ENCODE measurements around the gene SKAP1. TPM values are rescaled to one million over a fixed set of nuclear protein-coding genes. Genes with fewer than 3 reads are reported as not detected.

The SKAP1 gene
- total RNA-seq, 1 donor from 2014 or later: not detected

- DNase-seq (ENCODE audit: low read depth) (no peak), FAIRE-seq (no peak)
- H3K4me3 ChIP-seq (ENCODE audit: low read depth, low read length): no peak overlapping the region
- peaks cover 5% of the 10 kb centered on the region for H3K27me3 ChIP-seq (ENCODE audit: control insufficient read depth, insufficient read depth, low read length)
- no peaks in the 10 kb centered on the region for H3K36me3 ChIP-seq (ENCODE audit: control insufficient read depth, insufficient read depth, low read length)
- TF ChIP-seq CTCF (IDR thresholded peaks at IDR 0.05; ENCODE audit: insufficient read depth, low read length, severe bottlenecking): no peak
Measured at GRCh38 chr17:48285614-48286013, 144.4 kb downstream of the SKAP1 start.

- Histone ChIP-seq H3K4me3 (ENCODE audit: low read depth, low read length) (no peak overlapping the region), H3K36me3 (ENCODE audit: control insufficient read depth, insufficient read depth, low read length) (no peaks in the 10 kb centered on the region), H3K27me3 (ENCODE audit: control insufficient read depth, insufficient read depth, low read length) (peaks cover 5% of the 10 kb centered on the region)
- DNase-seq (ENCODE audit: low read depth) (no peak), FAIRE-seq (no peak)
- no peak for TF ChIP-seq CTCF (IDR thresholded peaks at IDR 0.05; ENCODE audit: insufficient read depth, low read length, severe bottlenecking)
Measured at GRCh38 chr17:48283907-48284306, 146.1 kb downstream of the SKAP1 start.

GRCh38 chr17:48283411-48283810 is 146.6 kb downstream of the SKAP1 start:
- no peaks in the 10 kb centered on the region for H3K36me3 ChIP-seq (ENCODE audit: control insufficient read depth, insufficient read depth, low read length)
- TF ChIP-seq CTCF (IDR thresholded peaks at IDR 0.05; ENCODE audit: insufficient read depth, low read length, severe bottlenecking): no peak
- DNase-seq (ENCODE audit: low read depth) (no peak), FAIRE-seq (no peak)
- H3K4me3 ChIP-seq (ENCODE audit: low read depth, low read length): no peak overlapping the region
- H3K27me3 ChIP-seq (ENCODE audit: control insufficient read depth, insufficient read depth, low read length): peaks cover 5% of the 10 kb centered on the region

- no peak for TF ChIP-seq CTCF (IDR thresholded peaks at IDR 0.05; ENCODE audit: insufficient read depth, low read length, severe bottlenecking)
- H3K4me3 ChIP-seq (ENCODE audit: low read depth, low read length): no peak overlapping the region
- peaks cover 5% of the 10 kb centered on the region for H3K27me3 ChIP-seq (ENCODE audit: control insufficient read depth, insufficient read depth, low read length)
- FAIRE-seq (no peak), DNase-seq (ENCODE audit: low read depth) (no peak)
- no peaks in the 10 kb centered on the region for H3K36me3 ChIP-seq (ENCODE audit: control insufficient read depth, insufficient read depth, low read length)
Measured at GRCh38 chr17:48282303-48282702, 147.7 kb downstream of the SKAP1 start.

GRCh38 chr17:48278760-48279491 is 151.1 kb downstream of the SKAP1 start:
- DNase-seq (ENCODE audit: low read depth) (no peak), FAIRE-seq (no peak)
- no peak overlapping the region for H3K4me3 ChIP-seq (ENCODE audit: low read depth, low read length)
- H3K27me3 ChIP-seq (ENCODE audit: control insufficient read depth, insufficient read depth, low read length): peaks cover 5% of the 10 kb centered on the region
- TF ChIP-seq CTCF (IDR thresholded peaks at IDR 0.05; ENCODE audit: insufficient read depth, low read length, severe bottlenecking): no peak
- H3K36me3 ChIP-seq (ENCODE audit: control insufficient read depth, insufficient read depth, low read length): no peaks in the 10 kb centered on the region

- no peak for TF ChIP-seq CTCF (IDR thresholded peaks at IDR 0.05; ENCODE audit: insufficient read depth, low read length, severe bottlenecking)
- FAIRE-seq: no peak
- H3K27me3 ChIP-seq (ENCODE audit: control insufficient read depth, insufficient read depth, low read length): peaks cover 2% of the 10 kb centered on the region
Measured at GRCh38 chr17:48276776-48277175, 153.2 kb downstream of the SKAP1 start.

More at GRCh38 chr17:48276776-48277175, 153.2 kb downstream of the SKAP1 start:
- no peak for DNase-seq (ENCODE audit: low read depth)
- Histone ChIP-seq H3K4me3 (ENCODE audit: low read depth, low read length) (no peak overlapping the region), H3K36me3 (ENCODE audit: control insufficient read depth, insufficient read depth, low read length) (no peaks in the 10 kb centered on the region)

Measured in bronchial epithelial cell (primary cell).